Measurements from ENCODE around the gene CCDC93.

Gene CCDC93

GRCh38 chr2:117935954-117936353, 77.9 kb downstream of the CCDC93 start:
- Histone ChIP-seq H3K9me3 (ENCODE audit: control insufficient read depth, low read length) (no peaks in the 10 kb centered on the region), H3K27ac (no peak overlapping the region), H3K9ac (no peak overlapping the region), H3K4me1 (no peaks in the 10 kb centered on the region), H3K4me3 (ENCODE audit: low read depth, low read length) (no peak overlapping the region), H3K79me2 (no peaks in the 10 kb centered on the region), H3K36me3 (ENCODE audit: control insufficient read depth, insufficient read depth, low read length) (no peaks in the 10 kb centered on the region), H3K27me3 (ENCODE audit: control insufficient read depth, insufficient read depth, low read length) (no peaks in the 10 kb centered on the region), H2AFZ (no peak overlapping the region), H3K4me2 (ENCODE audit: low read length) (no peak overlapping the region)
- no peak for TF ChIP-seq CTCF (IDR thresholded peaks at IDR 0.05)

- Histone ChIP-seq H3K27ac (no peak overlapping the region), H3K4me3 (ENCODE audit: low read depth, low read length) (no peak overlapping the region), H3K36me3 (ENCODE audit: control insufficient read depth, insufficient read depth, low read length) (no peaks in the 10 kb centered on the region), H3K79me2 (no peaks in the 10 kb centered on the region), H3K27me3 (ENCODE audit: control insufficient read depth, insufficient read depth, low read length) (no peaks in the 10 kb centered on the region), H3K4me2 (ENCODE audit: low read length) (no peak overlapping the region), H3K4me1 (no peaks in the 10 kb centered on the region), H3K9ac (no peak overlapping the region), H3K9me3 (ENCODE audit: control insufficient read depth, low read length) (no peaks in the 10 kb centered on the region), H2AFZ (no peak overlapping the region)
- no peak for TF ChIP-seq CTCF (IDR thresholded peaks at IDR 0.05)
These were observed 78.4 kb downstream of the CCDC93 start for GRCh38 chr2:117935456-117935855.

- Histone ChIP-seq H3K27ac (no peak overlapping the region), H3K4me1 (no peaks in the 10 kb centered on the region), H3K9me3 (ENCODE audit: control insufficient read depth, low read length) (no peaks in the 10 kb centered on the region), H3K9ac (no peak overlapping the region), H2AFZ (no peak overlapping the region), H3K36me3 (ENCODE audit: control insufficient read depth, insufficient read depth, low read length) (no peaks in the 10 kb centered on the region), H3K27me3 (ENCODE audit: control insufficient read depth, insufficient read depth, low read length) (no peaks in the 10 kb centered on the region), H3K4me3 (ENCODE audit: low read depth, low read length) (no peak overlapping the region), H3K79me2 (no peaks in the 10 kb centered on the region), H3K4me2 (ENCODE audit: low read length) (no peak overlapping the region)
- TF ChIP-seq CTCF (IDR thresholded peaks at IDR 0.05), result no peak
These were observed 80.0 kb downstream of the CCDC93 start for GRCh38 chr2:117933884-117934354.

GRCh38 chr2:117931978-117932377, 81.9 kb downstream of the CCDC93 start:
- Histone ChIP-seq H3K36me3 (ENCODE audit: control insufficient read depth, insufficient read depth, low read length) (no peaks in the 10 kb centered on the region), H3K4me1 (no peaks in the 10 kb centered on the region), H3K79me2 (no peaks in the 10 kb centered on the region), H3K9ac (no peak overlapping the region), H2AFZ (no peak overlapping the region), H3K27me3 (ENCODE audit: control insufficient read depth, insufficient read depth, low read length) (no peaks in the 10 kb centered on the region), H3K4me2 (ENCODE audit: low read length) (no peak overlapping the region), H3K27ac (no peak overlapping the region), H3K4me3 (ENCODE audit: low read depth, low read length) (no peak overlapping the region), H3K9me3 (ENCODE audit: control insufficient read depth, low read length) (no peaks in the 10 kb centered on the region)
- TF ChIP-seq CTCF (IDR thresholded peaks at IDR 0.05), result no peak

GRCh38 chr2:117931266-117931665, 82.6 kb downstream of the CCDC93 start:
- no peaks in the 10 kb centered on the region for H3K36me3 ChIP-seq (ENCODE audit: control insufficient read depth, insufficient read depth, low read length)

More at GRCh38 chr2:117931266-117931665, 82.6 kb downstream of the CCDC93 start:
- no peak overlapping the region for H3K9ac ChIP-seq
- H3K4me2 ChIP-seq (ENCODE audit: low read length), result no peak overlapping the region
- no peaks in the 10 kb centered on the region for H3K9me3 ChIP-seq (ENCODE audit: control insufficient read depth, low read length)
- H3K27ac ChIP-seq, result no peak overlapping the region
- TF ChIP-seq CTCF (IDR thresholded peaks at IDR 0.05), result no peak
- H3K4me3 ChIP-seq (ENCODE audit: low read depth, low read length), result no peak overlapping the region
- no peaks in the 10 kb centered on the region for H3K4me1 ChIP-seq
- H3K27me3 ChIP-seq (ENCODE audit: control insufficient read depth, insufficient read depth, low read length), result no peaks in the 10 kb centered on the region
- H2AFZ ChIP-seq, result no peak overlapping the region
- no peaks in the 10 kb centered on the region for H3K79me2 ChIP-seq
